Stimulated activated memory B cell treated with anti-CD40 and anti-IgM and Interleukin-4, amounts not matched to agents 10 μg/mL and 1 μg/mL and 100 μg/mL, for 72 hours (primary cell): ENCODE results near the gene PRR36.
"Not testable (repeated sequence)": the region's sequence is repeated elsewhere in the genome, so short reads cannot be mapped to it uniquely, and the experiment has no call there.

ENCODE experiments used
- ATAC-seq: fragments of 150-1000 bp; cut with Tn5 transposase; 2 replicates; pipeline ENCODE4 v1.10.0; 2021
- H3K27ac Mint-ChIP-seq: one replicate; pipeline ENCODE4 v1.8.0; 2022; ENCODE audit warnings: mild to moderate bottlenecking, mixed read lengths
- H3K27me3 Mint-ChIP-seq: one replicate; pipeline ENCODE4 v1.8.0; 2022; ENCODE audit warnings: mixed read lengths
- H3K36me3 Mint-ChIP-seq: one replicate; pipeline ENCODE4 v1.8.0; 2022; ENCODE audit warnings: mixed read lengths
- H3K4me1 Mint-ChIP-seq: one replicate; pipeline ENCODE4 v1.8.0; 2022; ENCODE audit warnings: mixed read lengths
- H3K4me3 Mint-ChIP-seq: one replicate; pipeline ENCODE4 v1.8.0; 2022; ENCODE audit warnings: mild to moderate bottlenecking, moderate library complexity, mixed read lengths
- H3K9me3 Mint-ChIP-seq: one replicate; pipeline ENCODE4 v1.8.0; 2022; ENCODE audit warnings: mixed read lengths

PRR36 gene

DNA sequence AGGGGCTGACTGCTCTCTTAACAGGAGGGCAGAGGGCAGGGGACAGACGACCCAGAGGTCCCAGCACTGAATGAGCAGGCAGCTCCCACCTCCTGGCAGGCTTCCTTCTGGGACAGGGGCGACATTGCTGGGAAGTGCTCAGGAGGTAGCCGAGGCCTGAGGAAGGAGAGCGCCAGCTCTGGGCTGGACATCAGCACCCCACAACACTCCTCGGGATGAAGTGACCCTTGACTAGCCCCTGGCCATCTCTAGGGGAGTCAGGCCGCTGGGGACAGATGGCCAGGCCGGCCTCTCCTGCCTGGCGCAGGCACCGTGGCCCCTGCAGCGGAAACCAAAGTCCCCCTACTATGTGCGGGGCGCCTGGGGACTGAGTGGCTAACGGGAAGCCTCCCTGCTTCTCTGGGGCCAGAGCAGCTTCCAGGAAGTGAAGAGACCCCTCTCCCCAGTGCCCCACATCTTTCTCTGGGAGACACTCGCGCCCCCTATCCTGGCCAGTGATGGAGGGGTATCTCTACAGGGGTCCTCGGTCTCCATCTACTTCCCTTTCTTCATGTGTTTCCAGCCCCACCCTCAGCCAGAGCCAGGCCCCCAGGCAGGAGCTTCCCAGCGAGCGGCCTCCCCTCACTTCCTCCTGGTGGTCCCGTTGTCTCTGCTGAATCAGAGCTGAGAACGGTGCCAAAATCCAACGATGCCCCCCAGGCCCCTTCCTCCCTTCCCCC lies 10.1 kb downstream of the PRR36 start:
- Mint-ChIP-seq H3K4me1 (peaks cover 28% of the 10 kb centered on the region), H3K9me3 (no peaks in the 10 kb centered on the region), H3K36me3 (peaks cover 8% of the 10 kb centered on the region), H3K27me3 (peaks cover 80% of the 10 kb centered on the region), H3K4me3 (no peak overlapping the region), H3K27ac (no peak overlapping the region)
- ATAC-seq: no peak

DNA sequence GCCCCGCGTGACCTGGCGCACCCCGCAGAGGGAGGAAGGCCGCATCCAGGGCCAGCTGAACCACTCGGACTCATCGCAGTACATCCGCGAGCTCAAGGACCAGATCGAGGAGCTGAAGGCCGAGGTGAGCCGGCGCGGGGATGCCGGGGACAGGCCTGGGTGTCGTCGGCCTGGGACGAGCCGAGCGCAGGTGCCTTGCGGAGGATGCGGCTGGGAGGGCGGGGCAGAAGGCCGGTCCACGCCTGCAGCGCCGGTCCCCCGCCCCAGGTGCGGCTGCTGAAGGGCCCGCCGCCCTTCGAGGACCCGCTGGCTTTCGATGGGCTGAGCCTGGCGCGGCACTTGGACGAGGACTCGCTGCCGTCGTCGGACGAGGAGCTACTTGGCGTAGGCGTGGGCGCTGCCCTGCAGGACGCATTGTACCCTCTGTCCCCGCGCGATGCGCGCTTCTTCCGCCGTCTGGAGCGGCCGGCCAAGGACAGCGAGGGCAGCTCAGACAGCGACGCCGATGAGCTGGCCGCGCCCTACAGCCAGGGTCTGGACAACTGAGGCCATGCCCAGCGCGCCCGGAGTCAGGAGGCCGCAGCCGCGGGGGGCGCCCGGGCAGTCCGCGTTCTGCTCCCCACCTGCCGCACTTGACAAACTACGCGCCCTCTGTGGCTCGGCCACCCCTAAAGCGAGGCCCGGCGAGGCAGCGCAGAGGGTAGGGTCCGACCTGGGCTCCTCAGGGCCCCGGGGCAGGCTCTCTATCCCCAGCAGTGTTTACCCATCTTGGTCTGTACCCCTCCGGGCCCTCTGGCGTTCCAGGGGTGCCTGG lies 10.8 kb downstream of the PRR36 start:
- Mint-ChIP-seq H3K27me3 (peaks cover 85% of the 10 kb centered on the region), H3K27ac (no peak overlapping the region), H3K4me1 (peaks cover 21% of the 10 kb centered on the region), H3K4me3 (no peak overlapping the region), H3K36me3 (peaks cover 8% of the 10 kb centered on the region), H3K9me3 (no peaks in the 10 kb centered on the region)
- ATAC-seq: peak; percentile 9

DNA sequence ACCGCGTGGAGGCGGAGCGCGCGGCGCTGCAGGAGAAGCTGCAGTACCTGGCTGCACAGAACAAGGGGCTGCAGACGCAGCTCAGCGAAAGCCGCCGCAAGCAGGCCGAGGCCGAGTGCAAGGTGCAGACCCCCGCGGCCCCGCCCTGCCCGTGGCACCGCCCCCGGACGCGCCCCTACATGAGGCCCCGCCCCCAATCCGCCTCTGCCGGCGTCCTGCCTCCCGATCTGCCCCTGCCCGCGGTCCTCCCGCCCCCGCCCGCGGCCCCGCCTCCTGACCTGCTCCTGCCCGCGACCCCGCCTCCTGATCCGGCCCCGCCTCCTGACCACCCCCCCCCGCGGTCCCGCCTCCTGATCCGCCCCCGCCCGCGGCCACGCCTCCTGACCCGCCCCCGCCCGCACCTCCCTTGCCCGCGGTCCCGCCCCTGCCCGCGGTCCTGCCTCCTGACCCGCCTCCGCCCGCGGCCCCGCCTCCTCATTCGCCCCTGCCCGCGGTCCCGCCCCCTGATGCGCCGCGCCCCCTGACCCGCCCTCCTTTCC lies 11.7 kb downstream of the PRR36 start:
- peaks cover 20% of the 10 kb centered on the region for H3K4me1 Mint-ChIP-seq
- H3K4me3 Mint-ChIP-seq: peak overlapping the region; percentile 29
- H3K27ac Mint-ChIP-seq: no peak overlapping the region
- peak; percentile 47 for ATAC-seq
- H3K27me3 Mint-ChIP-seq: peaks cover 89% of the 10 kb centered on the region
- peaks cover 8% of the 10 kb centered on the region for H3K36me3 Mint-ChIP-seq
- no peaks in the 10 kb centered on the region for H3K9me3 Mint-ChIP-seq

DNA sequence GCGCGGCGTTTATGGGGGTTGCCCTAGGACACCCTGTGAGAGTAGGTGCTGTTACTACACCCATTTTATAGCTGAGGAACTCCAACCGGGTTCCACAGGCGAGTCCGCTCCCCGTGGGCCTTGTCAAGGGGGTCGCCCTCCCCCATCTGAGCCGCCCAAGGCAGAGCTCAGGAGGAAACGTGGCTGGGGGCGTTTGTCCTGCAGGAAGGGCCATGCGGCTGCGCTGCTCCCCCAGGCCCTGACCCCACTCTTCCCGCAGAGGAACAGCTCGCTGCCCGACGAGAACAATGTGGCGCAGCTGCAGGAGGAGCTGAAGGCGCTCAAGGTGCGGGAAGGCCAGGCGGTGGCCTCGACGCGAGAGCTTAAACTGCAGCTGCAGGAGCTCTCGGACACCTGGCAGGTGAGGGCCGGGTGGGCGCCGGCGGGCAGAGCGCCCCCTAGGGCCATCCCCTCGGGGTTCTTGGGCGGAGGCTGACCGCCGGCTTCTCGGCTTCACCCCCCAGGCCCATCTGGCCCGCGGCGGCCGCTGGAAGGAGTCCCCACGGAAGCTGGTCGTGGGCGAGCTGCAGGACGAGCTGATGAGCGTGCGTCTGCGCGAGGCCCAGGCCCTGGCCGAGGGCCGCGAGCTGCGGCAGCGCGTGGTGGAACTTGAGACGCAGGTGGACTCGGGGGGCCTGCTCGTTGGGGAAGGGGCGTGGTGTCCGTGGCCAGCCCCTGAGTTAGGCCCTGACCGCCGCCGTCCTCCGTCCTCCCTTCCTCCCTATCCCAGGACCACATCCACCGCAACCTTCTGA lies 12.4 kb downstream of the PRR36 start:
- Mint-ChIP-seq H3K27me3 (peaks cover 89% of the 10 kb centered on the region), H3K4me1 (peaks cover 20% of the 10 kb centered on the region), H3K4me3 (peak overlapping the region; percentile 29), H3K27ac (no peak overlapping the region), H3K36me3 (peaks cover 13% of the 10 kb centered on the region), H3K9me3 (no peaks in the 10 kb centered on the region)
- ATAC-seq: no peak

DNA sequence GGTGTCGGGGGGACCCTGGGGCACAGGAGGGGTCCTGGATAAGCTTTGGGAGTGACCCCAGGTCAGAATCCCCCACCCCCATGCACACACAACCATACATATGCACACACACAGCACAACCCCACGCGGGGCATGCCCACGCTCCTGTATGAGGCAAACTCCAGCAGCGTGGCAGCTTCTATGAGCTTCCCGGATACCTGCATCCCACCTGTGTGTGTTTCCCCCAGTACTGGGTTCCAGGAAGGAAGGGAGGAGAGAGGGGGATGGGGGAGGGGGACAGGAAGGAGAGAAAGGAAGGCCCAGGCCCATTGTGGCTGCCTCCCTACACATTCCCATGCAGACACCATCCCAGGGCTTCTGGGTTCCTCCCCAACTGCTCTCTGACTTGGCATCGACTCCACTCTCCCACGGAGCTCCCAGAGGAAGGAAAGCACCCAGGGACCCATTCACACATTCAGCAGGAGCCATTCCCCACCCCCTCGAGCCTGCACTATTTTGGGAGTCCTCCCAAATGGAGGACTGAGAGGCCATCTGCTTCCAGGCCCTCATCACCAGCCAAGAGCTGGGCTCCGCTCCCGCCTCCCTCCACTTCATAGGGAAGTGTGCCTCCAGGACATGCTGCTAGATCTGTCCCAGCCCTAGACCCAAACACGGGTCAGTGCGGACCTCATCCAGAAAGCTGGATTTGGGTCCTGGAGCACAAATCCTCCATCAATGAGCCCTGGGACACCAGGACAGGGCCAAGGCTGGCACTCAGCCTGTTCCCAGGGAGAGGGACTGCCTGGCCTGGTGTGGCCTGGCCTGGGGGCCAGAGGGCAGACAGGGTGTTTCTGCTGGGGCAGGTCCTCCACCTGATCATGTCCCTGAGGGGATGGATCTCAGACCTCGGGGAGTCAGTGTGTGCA lies 13.2 kb downstream of the PRR36 start:
- no peaks in the 10 kb centered on the region for H3K9me3 Mint-ChIP-seq
- peaks cover 91% of the 10 kb centered on the region for H3K27me3 Mint-ChIP-seq
- peaks cover 14% of the 10 kb centered on the region for H3K36me3 Mint-ChIP-seq
- H3K4me3 Mint-ChIP-seq: no peak overlapping the region
- no peak overlapping the region for H3K27ac Mint-ChIP-seq
- H3K4me1 Mint-ChIP-seq: peaks cover 20% of the 10 kb centered on the region
- ATAC-seq: no peak

DNA sequence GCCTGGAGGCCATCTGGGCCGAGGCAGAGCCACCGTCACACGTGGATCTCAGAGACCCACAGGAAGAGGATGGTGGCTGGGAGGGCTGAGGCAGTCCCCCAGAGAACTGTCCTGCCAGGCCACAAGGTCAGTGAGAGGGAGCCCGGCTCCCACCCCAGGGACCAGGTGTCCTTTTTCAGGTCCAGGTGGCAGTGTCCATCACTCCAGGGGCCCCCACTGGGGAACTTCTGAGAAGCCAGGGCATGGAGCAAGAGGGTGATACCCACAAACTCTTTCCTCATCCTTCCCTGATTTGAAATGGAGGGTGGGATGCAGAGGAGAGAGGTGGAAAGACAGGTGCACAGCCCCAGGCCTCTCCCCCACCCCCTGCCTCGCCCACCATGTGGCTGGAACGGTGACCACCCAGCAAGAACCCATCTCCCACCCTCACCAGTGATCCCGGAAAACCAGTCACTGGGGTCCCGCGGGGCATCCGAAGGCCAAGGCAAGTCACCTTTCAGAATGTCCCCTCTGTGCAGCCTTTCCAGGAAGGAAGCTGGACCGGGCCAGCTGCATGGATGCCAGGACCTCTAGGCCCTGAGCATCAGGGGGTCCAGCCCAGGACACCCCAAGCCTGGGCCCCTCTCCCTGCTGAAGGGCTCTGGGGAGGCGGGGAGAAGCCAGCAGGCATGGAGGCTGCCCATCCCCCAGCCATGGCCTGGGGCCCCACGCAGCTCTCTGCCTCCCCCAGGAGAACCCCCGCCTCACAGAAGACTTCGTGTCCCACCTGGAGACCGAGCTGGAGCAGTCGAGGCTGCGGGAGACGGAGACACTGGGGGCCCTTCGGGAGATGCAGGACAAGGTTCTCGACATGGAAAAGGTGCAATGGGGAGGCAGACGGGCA lies 14.1 kb downstream of the PRR36 start:
- Mint-ChIP-seq H3K27ac (no peak overlapping the region), H3K36me3 (peaks cover 14% of the 10 kb centered on the region), H3K4me3 (no peak overlapping the region), H3K4me1 (peaks cover 14% of the 10 kb centered on the region), H3K27me3 (peaks cover 91% of the 10 kb centered on the region), H3K9me3 (no peaks in the 10 kb centered on the region)
- ATAC-seq: no peak

DNA sequence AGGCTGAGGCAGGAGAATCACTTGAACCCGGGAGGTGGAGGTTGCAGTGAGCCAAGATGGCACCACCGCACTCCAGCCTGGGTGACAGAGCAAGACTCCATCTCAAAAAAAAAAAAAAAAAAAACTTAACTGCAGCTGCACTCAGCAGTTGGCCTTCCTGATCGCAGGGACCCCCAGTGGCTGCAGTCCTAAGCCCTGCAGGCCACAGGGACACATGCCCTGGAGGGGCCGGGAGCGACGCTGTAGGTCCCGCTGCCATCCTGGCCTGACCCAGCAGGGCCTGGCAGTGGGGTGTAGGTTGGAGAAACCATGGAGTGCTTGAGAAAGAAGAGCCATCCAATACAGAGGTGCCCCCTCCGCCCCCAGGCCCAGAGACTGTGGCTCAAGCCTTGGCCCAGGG lies 15.1 kb downstream of the PRR36 start:
- not testable (repeated sequence) for ATAC-seq, H3K27ac Mint-ChIP-seq, H3K4me1 Mint-ChIP-seq, H3K9me3 Mint-ChIP-seq, H3K4me3 Mint-ChIP-seq
- peaks cover 85% of the 10 kb centered on the region for H3K27me3 Mint-ChIP-seq
- peaks cover 14% of the 10 kb centered on the region for H3K36me3 Mint-ChIP-seq

DNA sequence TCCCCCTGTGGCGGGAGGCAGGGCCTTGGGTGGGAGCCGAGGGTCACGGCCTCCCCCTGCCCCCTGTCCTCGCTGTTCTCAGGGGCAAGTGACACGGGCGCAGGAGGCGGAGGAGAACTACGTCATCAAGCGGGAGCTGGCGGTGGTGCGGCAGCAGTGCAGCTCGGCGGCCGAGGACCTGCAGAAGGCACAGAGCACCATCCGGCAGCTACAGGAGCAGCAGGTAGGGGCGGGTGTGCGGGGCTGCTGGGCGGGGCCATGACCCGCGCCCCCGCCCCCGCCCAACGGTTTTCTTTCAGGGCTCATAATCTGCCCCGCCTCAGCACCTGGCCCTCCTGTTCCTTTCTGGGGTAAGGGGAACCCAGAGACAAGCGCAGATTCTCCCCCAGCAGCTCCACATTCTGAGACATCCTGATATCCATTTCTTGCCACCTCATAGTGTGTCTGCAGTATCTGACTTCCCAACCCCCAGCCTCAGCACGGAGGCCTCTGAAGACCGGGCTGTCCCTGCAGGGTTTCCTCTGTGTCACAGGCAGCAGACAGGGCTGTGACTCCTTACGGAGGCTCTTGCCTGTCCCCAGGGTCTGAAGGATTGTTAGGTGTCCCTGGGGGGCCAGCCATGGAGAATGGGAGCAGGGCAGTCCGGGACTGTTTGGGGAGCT lies 15.9 kb downstream of the PRR36 start:
- Mint-ChIP-seq H3K4me1 (peaks cover 14% of the 10 kb centered on the region), H3K27me3 (peaks cover 77% of the 10 kb centered on the region), H3K36me3 (peaks cover 14% of the 10 kb centered on the region), H3K4me3 (no peak overlapping the region), H3K27ac (no peak overlapping the region), H3K9me3 (no peaks in the 10 kb centered on the region)
- ATAC-seq: no peak

DNA sequence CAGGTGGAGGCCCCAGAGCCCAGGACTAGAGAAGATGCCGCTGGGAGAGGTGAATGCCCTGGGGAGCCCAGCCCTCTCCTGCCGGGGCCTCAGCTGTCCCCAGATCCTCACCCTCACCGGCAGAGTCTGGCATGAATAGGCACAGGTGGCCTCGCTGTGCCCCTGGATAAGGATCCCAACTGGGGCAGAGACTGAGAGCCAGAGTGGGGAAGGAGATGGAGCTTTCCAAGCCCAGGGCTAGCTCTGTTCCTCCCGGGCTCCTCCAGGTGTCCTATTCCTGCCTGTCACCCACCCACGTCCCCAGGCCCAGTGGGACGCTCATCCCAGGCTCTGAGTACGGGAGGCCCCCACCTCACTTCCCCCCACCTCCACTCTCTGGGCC lies 16.5 kb downstream of the PRR36 start:
- peaks cover 14% of the 10 kb centered on the region for H3K36me3 Mint-ChIP-seq
- peaks cover 82% of the 10 kb centered on the region for H3K27me3 Mint-ChIP-seq
- H3K4me3 Mint-ChIP-seq: no peak overlapping the region
- no peak for ATAC-seq
- peaks cover 19% of the 10 kb centered on the region for H3K4me1 Mint-ChIP-seq
- H3K9me3 Mint-ChIP-seq: no peaks in the 10 kb centered on the region
- no peak overlapping the region for H3K27ac Mint-ChIP-seq

DNA sequence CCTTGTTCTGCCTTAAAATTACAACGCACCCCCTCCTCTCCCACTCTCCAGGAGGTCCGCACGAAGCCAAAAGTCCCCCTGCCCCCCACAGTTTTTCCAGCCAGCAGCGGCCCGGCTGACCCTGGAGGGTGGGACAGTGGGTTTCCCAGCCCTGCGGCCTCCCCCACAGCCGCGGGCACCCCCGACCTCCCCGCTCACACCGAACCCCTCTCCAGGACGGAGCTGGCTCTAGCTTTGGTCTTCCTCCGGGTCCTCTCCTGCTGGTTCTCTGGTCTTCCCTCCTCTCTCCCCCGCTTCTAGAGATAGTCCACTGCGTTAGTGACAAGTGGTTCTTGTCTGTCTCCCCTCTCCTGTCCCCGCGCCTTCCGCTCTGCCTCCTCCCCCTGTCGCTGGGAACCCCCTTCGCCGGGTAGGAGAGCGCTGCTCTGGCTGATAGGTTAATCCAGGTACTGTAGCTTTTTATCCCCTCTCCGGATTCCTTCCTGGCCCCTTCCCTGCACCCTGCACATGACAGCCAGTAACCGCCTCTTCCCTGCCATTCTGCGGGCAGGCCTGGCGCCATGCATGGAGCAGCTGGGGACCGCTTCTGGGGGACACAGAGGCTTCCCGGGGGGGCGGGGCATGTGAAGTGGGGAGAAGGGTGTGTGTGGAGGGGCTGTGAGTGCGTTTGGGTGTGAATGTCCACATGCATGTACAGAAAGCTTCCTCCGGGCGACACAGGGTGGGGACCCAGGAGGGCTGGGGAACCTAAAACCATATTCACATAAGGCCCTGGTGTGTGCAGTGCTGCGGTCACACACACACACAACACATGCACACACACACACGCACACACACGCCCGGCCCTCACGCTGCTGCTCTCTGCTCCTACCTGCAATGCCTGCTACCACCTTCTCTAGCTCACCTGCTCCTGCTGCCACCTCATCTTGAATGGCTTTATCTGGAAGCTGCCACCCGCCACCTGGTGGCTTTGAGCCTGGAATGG lies 17.2 kb downstream of the PRR36 start:
- ATAC-seq: no peak
- Mint-ChIP-seq H3K36me3 (peaks cover 14% of the 10 kb centered on the region), H3K9me3 (no peaks in the 10 kb centered on the region), H3K4me1 (peaks cover 23% of the 10 kb centered on the region), H3K4me3 (no peak overlapping the region), H3K27ac (no peak overlapping the region), H3K27me3 (peaks cover 81% of the 10 kb centered on the region)

DNA sequence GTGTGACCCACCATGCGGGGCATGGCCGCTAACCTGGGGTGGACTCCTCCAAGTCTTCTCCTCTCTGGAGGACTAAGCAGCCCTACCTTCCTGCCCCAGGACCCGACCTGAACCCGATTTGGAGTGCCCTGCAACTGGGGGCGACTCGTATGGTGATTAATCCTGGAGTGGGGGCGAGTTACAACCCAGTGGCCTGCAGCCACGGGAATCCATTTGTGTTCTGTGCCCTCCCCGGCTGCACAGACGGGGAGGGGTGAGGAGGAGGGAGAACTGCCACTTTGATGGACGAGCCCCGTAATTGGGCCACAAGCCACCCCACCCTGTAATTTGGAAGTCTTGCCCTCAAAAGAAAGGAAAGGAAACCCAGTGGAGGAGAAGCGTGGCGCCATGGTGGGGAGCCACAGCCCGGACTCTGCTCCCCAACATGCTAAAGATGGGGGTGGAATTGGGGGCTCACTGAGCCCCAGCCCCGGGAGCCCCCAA lies 18.0 kb downstream of the PRR36 start:
- Mint-ChIP-seq H3K27ac (no peak overlapping the region), H3K36me3 (peaks cover 14% of the 10 kb centered on the region), H3K4me3 (no peak overlapping the region), H3K9me3 (no peaks in the 10 kb centered on the region), H3K27me3 (peaks cover 73% of the 10 kb centered on the region), H3K4me1 (peaks cover 16% of the 10 kb centered on the region)
- no peak for ATAC-seq

DNA sequence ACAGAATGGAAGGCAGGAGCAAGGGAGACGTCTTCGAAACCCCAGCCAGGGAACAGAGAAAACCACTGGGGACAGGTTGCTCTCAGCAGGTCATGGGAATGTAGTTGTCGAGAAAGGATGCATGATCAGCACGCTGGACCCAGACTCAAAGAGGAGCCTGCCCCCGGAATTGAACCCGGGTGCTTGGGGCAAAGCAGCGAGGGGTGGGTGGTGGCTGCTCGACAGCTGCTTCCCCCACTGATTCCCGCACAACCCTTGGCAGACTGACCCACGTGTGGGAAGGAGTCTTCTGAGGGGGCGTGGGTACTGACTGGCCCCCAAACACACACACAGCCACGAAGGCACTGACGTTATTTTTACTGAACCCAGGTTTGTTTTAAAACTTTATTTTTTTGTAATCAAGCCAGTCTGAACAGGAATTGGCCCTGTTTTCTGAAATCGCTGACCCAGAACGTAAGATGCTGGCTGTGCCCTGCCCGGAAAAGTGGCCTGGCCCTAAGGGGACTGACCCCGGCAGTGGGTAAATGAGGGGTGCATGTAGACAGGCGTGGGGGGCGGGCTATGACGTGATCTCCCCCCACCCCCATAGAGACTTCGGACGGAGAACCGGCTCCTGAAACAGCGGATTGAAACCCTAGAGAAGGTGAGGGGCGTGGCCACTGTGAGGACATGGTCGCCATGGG lies 18.6 kb downstream of the PRR36 start:
- H3K4me3 Mint-ChIP-seq: no peak overlapping the region
- no peak overlapping the region for H3K27ac Mint-ChIP-seq
- H3K4me1 Mint-ChIP-seq: peaks cover 14% of the 10 kb centered on the region
- peaks cover 13% of the 10 kb centered on the region for H3K36me3 Mint-ChIP-seq
- no peak for ATAC-seq
- H3K27me3 Mint-ChIP-seq: peaks cover 67% of the 10 kb centered on the region
- no peaks in the 10 kb centered on the region for H3K9me3 Mint-ChIP-seq
